ENCODE measurements around the gene NBEA. TPM values are rescaled to one million over a fixed set of nuclear protein-coding genes. Genes with fewer than 3 reads are reported as not detected.

Gene NBEA
- total RNA-seq, 1 donor from 2014 or later = 3.9 TPM

GRCh38 chr13:35309706-35310105 lies 367.6 kb downstream of the NBEA start:
- intact Hi-C loops (cut with micrococcal nuclease) = no loop called here
- CTCF ChIA-PET = no interaction called here
- TF ChIP-seq CTCF (IDR thresholded peaks at IDR 0.05) = no peak
- Mint-ChIP-seq H3K36me3 (ENCODE audit: low read depth) (no peaks in the 10 kb centered on the region), H3K27me3 (no peaks in the 10 kb centered on the region), H3K4me1 (no peaks in the 10 kb centered on the region), H3K27ac (no peak overlapping the region), H3K9me3 (no peaks in the 10 kb centered on the region), H3K4me3 (no peak overlapping the region)
- ATAC-seq (ENCODE audit: low read depth) (no peak), DNase-seq (no peak)
- POLR2A ChIA-PET = no interaction called here

GRCh38 chr13:35332134-35332533 lies 390.1 kb downstream of the NBEA start:
- no peaks in the 10 kb centered on the region for H3K27me3 Mint-ChIP-seq
- POLR2A ChIA-PET = no interaction called here
- no peaks in the 10 kb centered on the region for H3K4me1 Mint-ChIP-seq
- TF ChIP-seq CTCF (IDR thresholded peaks at IDR 0.05) = no peak
- intact Hi-C loops (cut with micrococcal nuclease) = no loop called here
- peaks cover 4% of the 10 kb centered on the region for H3K9me3 Mint-ChIP-seq
- CTCF ChIA-PET = no interaction called here
- H3K27ac Mint-ChIP-seq = no peak overlapping the region
- DNase-seq = no peak
- no peak for ATAC-seq (ENCODE audit: low read depth)
- no peaks in the 10 kb centered on the region for H3K36me3 Mint-ChIP-seq (ENCODE audit: low read depth)
- no peak overlapping the region for H3K4me3 Mint-ChIP-seq

GRCh38 chr13:35333157-35333556 lies 391.1 kb downstream of the NBEA start:
- no peaks in the 10 kb centered on the region for H3K4me1 Mint-ChIP-seq
- H3K27me3 Mint-ChIP-seq = no peaks in the 10 kb centered on the region
- H3K9me3 Mint-ChIP-seq = peaks cover 4% of the 10 kb centered on the region
- ATAC-seq (ENCODE audit: low read depth) (no peak), DNase-seq (no peak)
- ChIA-PET POLR2A (no interaction called here), CTCF (no interaction called here)
- H3K36me3 Mint-ChIP-seq (ENCODE audit: low read depth) = no peaks in the 10 kb centered on the region
- H3K4me3 Mint-ChIP-seq = no peak overlapping the region
- intact Hi-C loops (cut with micrococcal nuclease) = no loop called here
- H3K27ac Mint-ChIP-seq = no peak overlapping the region
- TF ChIP-seq CTCF (IDR thresholded peaks at IDR 0.05) = no peak

GRCh38 chr13:35342440-35342839 lies 400.4 kb downstream of the NBEA start:
- H3K4me3 Mint-ChIP-seq = no peak overlapping the region
- no peaks in the 10 kb centered on the region for H3K27me3 Mint-ChIP-seq
- DNase-seq (no peak), ATAC-seq (ENCODE audit: low read depth) (no peak)
- CTCF ChIA-PET = no interaction called here
- intact Hi-C loops (cut with micrococcal nuclease) = no loop called here
- no peak for TF ChIP-seq CTCF (IDR thresholded peaks at IDR 0.05)
- H3K4me1 Mint-ChIP-seq = no peaks in the 10 kb centered on the region
- no peak overlapping the region for H3K27ac Mint-ChIP-seq
- POLR2A ChIA-PET = no interaction called here
- no peaks in the 10 kb centered on the region for H3K9me3 Mint-ChIP-seq
- H3K36me3 Mint-ChIP-seq (ENCODE audit: low read depth) = no peaks in the 10 kb centered on the region

- CTCF ChIA-PET = no interaction called here
- no peak for ATAC-seq (ENCODE audit: low read depth)
- H3K27ac Mint-ChIP-seq = no peak overlapping the region
- POLR2A ChIA-PET = no interaction called here
- H3K36me3 Mint-ChIP-seq (ENCODE audit: low read depth) = no peaks in the 10 kb centered on the region
- H3K4me3 Mint-ChIP-seq = no peak overlapping the region
- no peak for DNase-seq
- TF ChIP-seq CTCF (IDR thresholded peaks at IDR 0.05) = no peak
- intact Hi-C loops (cut with micrococcal nuclease) = no loop called here
- H3K9me3 Mint-ChIP-seq = no peaks in the 10 kb centered on the region
- H3K27me3 Mint-ChIP-seq = no peaks in the 10 kb centered on the region
- no peaks in the 10 kb centered on the region for H3K4me1 Mint-ChIP-seq
Measured at GRCh38 chr13:35343417-35343816, 401.3 kb downstream of the NBEA start.

All from activated B cell treated with CpG ODN at 0.5 μM for 24 hours (primary cell).